ENCODE results near the gene CLDN10. TPM values are rescaled to one million over a fixed set of nuclear protein-coding genes. Genes with fewer than 3 reads are reported as not detected.

Gene CLDN10, protein sequence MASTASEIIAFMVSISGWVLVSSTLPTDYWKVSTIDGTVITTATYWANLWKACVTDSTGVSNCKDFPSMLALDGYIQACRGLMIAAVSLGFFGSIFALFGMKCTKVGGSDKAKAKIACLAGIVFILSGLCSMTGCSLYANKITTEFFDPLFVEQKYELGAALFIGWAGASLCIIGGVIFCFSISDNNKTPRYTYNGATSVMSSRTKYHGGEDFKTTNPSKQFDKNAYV
- total RNA-seq (1 to 10 TPM in 1 of 5 donors, not detected in 4; 1.3 TPM), polyA plus RNA-seq (1 to 10 TPM in 1 of 3 donors, not detected in 2; 2.1 TPM)
- long read RNA-seq, donor 1, result 0 reads
- long read RNA-seq, donor 2, result 0 reads
- long read RNA-seq, donor 3, result 0 reads
- long read RNA-seq, donor 4, result 0 reads
- long read RNA-seq, donor 5, partial matches to known transcripts, result 0 of 1 reads
- long read RNA-seq, donor 5, other reads (novel, unspliced or antisense), result 0 of 1 reads
- long read RNA-seq, donor 6, partial matches to known transcripts, result 0 of 2 reads
- long read RNA-seq, donor 6, other reads (novel, unspliced or antisense), result 0 of 2 reads
- long read RNA-seq, donor 7, partial matches to known transcripts, result 6 of 6 reads
- long read RNA-seq, donor 7, other reads (novel, unspliced or antisense), result 0 of 6 reads
- long read RNA-seq, donor 8, partial matches to known transcripts, result 0 of 1 reads
- long read RNA-seq, donor 8, other reads (novel, unspliced or antisense), result 0 of 1 reads
- long read RNA-seq, donor 9, partial matches to known transcripts, result 0 of 8 reads
- long read RNA-seq, donor 9, other reads (novel, unspliced or antisense), result 8 of 8 reads
- long read RNA-seq, donor 10, result 0 reads

DNA sequence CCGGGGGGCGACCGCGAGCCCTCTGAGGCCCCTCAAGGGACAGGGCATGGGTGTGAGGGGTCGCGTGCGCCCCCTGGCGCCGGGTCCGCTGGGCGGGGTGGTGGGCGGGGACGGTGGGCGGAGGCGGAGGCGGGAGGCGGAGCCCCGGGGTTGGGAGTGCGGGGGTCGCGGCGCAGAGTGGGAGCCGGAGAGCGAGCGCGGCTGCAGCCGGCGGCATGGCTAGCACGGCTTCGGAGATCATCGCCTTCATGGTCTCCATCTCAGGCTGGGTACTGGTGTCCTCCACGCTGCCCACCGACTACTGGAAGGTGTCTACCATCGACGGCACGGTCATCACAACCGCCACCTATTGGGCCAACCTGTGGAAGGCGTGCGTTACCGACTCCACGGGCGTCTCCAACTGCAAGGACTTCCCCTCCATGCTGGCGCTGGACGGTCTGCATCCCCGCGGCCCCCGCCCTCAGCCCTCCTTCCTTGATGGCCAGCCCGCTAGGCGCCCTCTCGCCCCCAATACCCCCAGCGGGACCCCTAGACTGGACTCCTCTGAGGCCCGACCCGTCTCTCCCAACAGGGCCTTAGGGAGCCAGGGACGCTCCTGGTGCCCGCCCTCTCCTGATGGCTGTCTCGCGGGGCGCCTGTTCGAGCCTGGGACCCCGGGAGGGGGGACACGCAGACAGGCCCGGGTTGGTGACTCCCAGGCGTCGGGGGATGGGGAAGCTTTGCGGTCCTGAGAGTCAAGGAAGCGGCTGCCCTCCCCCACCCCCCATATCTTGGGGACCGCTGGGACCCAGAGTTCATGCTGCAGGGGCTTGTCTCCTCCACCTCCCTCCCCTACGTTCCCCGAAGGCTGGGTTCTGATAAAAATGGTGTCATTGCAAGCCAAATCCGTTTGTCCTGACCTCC, at the start of gene CLDN10:
TSS of gene CLDN10 (plus strand) at position 182 of the 903 bp plus-strand sequence. CDS start at position 216, 34 bp downstream.
- Histone ChIP-seq H3K36me3 (no peaks in the 10 kb centered on the region), H3K27me3 (peaks cover 8 to 67% (median 34%) of the 10 kb centered on the region in 3 donors), H3K4me1 (peaks cover 0 to 20% (median 17%) of the 10 kb centered on the region in 4 donors), H3K27ac (no peak within 1 kb of the TSS), H3K9me3 (no peaks in the 10 kb centered on the region), H3K4me3 (peak within 1 kb of the TSS; percentile 13 to 32 (median 18))
- peak in 1 of 2 donors; percentile 72 for DNase-seq
- intact Hi-C loops (cut with DNase I; ENCODE audit: low total_unique reads), result no loop called here
- WGBS, 5 donors, result 4 to 11% (median 5%) methylated on average over 20 to 70 of the region's 70 CpGs
- no peak for TF ChIP-seq EP300 (IDR thresholded peaks at IDR 0.05)
- TF ChIP-seq POLR2A (IDR thresholded peaks at IDR 0.05), result no peak
- TF ChIP-seq POLR2AphosphoS5 (IDR thresholded peaks at IDR 0.05), result no peak
- TF ChIP-seq, protein P1, sequence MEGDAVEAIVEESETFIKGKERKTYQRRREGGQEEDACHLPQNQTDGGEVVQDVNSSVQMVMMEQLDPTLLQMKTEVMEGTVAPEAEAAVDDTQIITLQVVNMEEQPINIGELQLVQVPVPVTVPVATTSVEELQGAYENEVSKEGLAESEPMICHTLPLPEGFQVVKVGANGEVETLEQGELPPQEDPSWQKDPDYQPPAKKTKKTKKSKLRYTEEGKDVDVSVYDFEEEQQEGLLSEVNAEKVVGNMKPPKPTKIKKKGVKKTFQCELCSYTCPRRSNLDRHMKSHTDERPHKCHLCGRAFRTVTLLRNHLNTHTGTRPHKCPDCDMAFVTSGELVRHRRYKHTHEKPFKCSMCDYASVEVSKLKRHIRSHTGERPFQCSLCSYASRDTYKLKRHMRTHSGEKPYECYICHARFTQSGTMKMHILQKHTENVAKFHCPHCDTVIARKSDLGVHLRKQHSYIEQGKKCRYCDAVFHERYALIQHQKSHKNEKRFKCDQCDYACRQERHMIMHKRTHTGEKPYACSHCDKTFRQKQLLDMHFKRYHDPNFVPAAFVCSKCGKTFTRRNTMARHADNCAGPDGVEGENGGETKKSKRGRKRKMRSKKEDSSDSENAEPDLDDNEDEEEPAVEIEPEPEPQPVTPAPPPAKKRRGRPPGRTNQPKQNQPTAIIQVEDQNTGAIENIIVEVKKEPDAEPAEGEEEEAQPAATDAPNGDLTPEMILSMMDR (IDR thresholded peaks at IDR 0.05), result no peak

DNA sequence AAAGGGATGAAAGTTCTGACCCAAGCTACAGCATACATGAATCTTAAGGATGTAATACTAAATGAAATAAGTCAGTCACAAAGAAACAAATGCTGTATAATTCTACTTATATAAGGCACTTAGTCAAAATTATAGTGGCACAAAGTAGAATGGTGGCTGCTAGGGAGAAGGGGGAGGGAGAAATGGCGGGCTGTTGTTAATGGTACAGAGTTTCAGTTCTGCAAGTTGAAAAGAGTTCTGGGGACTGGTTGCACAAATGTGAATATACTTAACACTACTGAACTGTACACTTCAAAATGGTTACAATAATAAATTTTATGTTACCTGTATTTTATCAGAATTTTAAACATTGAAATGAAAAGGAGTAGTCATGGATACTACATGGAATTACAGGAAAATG, 48.9 kb upstream of the CLDN10 start:
- Histone ChIP-seq H3K4me1 (peaks cover 0 to 7% (median 2%) of the 10 kb centered on the region in 4 donors), H3K9me3 (no peaks in the 10 kb centered on the region), H3K27me3 (no peaks in the 10 kb centered on the region), H3K36me3 (no peaks in the 10 kb centered on the region), H3K4me3 (no peak overlapping the region), H3K27ac (no peak overlapping the region)
- 85 to 92% (median 88%) methylated on average over 1 of the region's 1 CpG for WGBS, 5 donors
- no peak for TF ChIP-seq POLR2A (IDR thresholded peaks at IDR 0.05)
- TF ChIP-seq POLR2AphosphoS5 (IDR thresholded peaks at IDR 0.05), result no peak
- TF ChIP-seq, protein P1 (IDR thresholded peaks at IDR 0.05), result no peak
- no peak for TF ChIP-seq EP300 (IDR thresholded peaks at IDR 0.05)
- intact Hi-C loops (cut with DNase I; ENCODE audit: low total_unique reads), result no loop called here
- DNase-seq, result no peak

DNA sequence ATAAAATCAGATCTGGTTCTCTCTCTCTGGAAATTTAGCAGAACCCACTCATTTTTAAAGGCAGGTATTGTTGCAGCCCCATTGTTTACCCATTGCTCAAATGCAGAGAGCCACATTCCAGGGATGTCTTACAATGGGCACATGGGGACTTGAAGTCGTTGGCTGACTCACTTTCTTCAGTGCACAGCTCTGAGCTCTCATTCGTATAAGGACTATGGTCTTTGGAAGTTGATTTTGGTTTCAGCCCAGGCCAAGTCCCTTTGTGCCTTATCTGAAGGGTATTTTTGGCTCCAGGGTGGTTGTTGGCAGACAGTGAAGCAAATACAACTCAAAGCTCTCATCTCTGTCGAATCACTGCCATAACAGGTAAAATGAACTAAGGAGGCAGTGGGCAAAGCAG, 47.3 kb upstream of the CLDN10 start:
- Histone ChIP-seq H3K9me3 (no peaks in the 10 kb centered on the region), H3K36me3 (no peaks in the 10 kb centered on the region), H3K27ac (no peak overlapping the region), H3K4me1 (peaks cover 0 to 7% (median 2%) of the 10 kb centered on the region in 4 donors), H3K4me3 (no peak overlapping the region), H3K27me3 (no peaks in the 10 kb centered on the region)
- intact Hi-C loops (cut with DNase I; ENCODE audit: low total_unique reads), result no loop called here
- no peak for DNase-seq
- no peak for TF ChIP-seq EP300 (IDR thresholded peaks at IDR 0.05)
- no peak for TF ChIP-seq POLR2A (IDR thresholded peaks at IDR 0.05)
- 22 to 38% (median 33%) methylated on average over 3 of the region's 3 CpGs for WGBS, 5 donors

DNA sequence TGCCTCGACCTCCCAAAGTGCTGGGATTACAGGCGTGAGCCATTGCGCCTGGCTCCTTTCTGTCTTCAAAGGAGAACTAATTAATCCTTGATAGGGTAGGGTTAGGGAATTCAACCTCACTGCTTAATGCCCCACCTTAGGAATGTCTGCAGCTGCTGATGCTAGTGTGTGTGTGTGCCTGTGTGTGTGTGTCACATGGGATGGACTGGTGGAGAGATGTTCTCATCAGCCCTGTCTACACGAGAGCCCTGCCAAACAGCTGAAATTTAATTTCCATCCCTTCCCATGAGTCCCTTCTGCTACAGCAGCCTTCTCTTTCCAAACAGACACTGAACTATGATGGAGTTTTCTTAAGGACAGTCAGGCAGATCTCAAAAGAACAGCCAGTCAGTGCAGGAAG, 46.5 kb upstream of the CLDN10 start:
- H3K4me3 ChIP-seq, result no peak overlapping the region
- WGBS, 5 donors, result 38 to 80% (median 72%) methylated on average over 1 to 4 of the region's 4 CpGs
- no peak for TF ChIP-seq POLR2AphosphoS5 (IDR thresholded peaks at IDR 0.05)
- TF ChIP-seq POLR2A (IDR thresholded peaks at IDR 0.05), result no peak
- TF ChIP-seq, protein P1 (IDR thresholded peaks at IDR 0.05), result no peak
- TF ChIP-seq EP300 (IDR thresholded peaks at IDR 0.05), result no peak
- no peaks in the 10 kb centered on the region for H3K36me3 ChIP-seq
- no peak overlapping the region for H3K27ac ChIP-seq
- no peak for DNase-seq
- intact Hi-C loops (cut with DNase I; ENCODE audit: low total_unique reads), result no loop called here
- no peaks in the 10 kb centered on the region for H3K27me3 ChIP-seq
- H3K9me3 ChIP-seq, result no peaks in the 10 kb centered on the region
- peaks cover 0 to 7% (median 2%) of the 10 kb centered on the region in 4 donors for H3K4me1 ChIP-seq

All from stomach (tissue), 19 donors.